HCT116 (cell line): ENCODE measurements around the gene DHX58. TPM values are rescaled to one million over a fixed set of nuclear protein-coding genes. Genes with fewer than 3 reads are reported as not detected.

Experiments
- ATAC-seq: fragments of 200-7000 bp; cut with Tn5 transposase; 2 replicates; pipeline ENCODE4 v1.9.1; 2020; ENCODE audit warnings: mild to moderate bottlenecking, moderate library complexity
- BruUV-seq: library from RNA; stranded (reverse); fragments of 400-500 nt; replicated peaks from 2 replicates; lab custom pipeline; 2021; lab: Mats Ljungman, UMichigan
- CTCF ChIA-PET: fragments of 300-600 bp; sonication (Branson Sonifier 250); formaldehyde crosslinking; loops from one replicate; lab custom pipeline; 2021; ENCODE audit warnings: antibody characterized with exemption; lab: Charles Lee
- POLR2A ChIA-PET: fragments of 300-600, 350-600 bp; sonication (Branson Sonifier 250); formaldehyde crosslinking; loops from one replicate; lab custom pipeline; 2021; ENCODE audit warnings: antibody characterized with exemption; lab: Charles Lee
- RAD21 ChIA-PET, 2 experiments: fragments of 300-600 bp; sonication (Branson Sonifier 250); formaldehyde crosslinking; loops; one replicate each; lab custom pipeline; 2023; ENCODE audit warnings: low total read pairs in 2 of 2; ENCODE audit not compliant: uncharacterized antibody in 2 of 2, unreplicated experiment in 2 of 2, low non-redundant PET in 1 of 2; lab: Charles Lee
- DNase-seq: peaks from one replicate; pipeline ENCODE4 v3.0.0-alpha.2; 2010; ENCODE audit warnings: low read depth, low spot score
- H2AFZ ChIP-seq: fragments of 200-600 bp; shearing (Covaris generic), sonication (generic); 2 replicates; pipeline ENCODE4 v1.6.1; 2017; ENCODE audit warnings: low read depth, mixed run types, mixed read lengths, antibody characterized with exemption, low read length; ENCODE audit not compliant: poor library complexity, severe bottlenecking
- H3K27ac ChIP-seq: 2 replicates; pipeline ENCODE4 v1.5.1; 2012; ENCODE audit warnings: low read depth, low read length
- H3K27me3 ChIP-seq: fragments of 200-600 bp; sonication (generic); 2 replicates; pipeline ENCODE4 v1.6.1; 2016; ENCODE audit warnings: mixed run types, low read length, mixed read lengths; ENCODE audit not compliant: insufficient read depth
- H3K36me3 ChIP-seq, 2 experiments: fragments of 200-500 bp in 1 of 2; fragments of 200-600 bp in 1 of 2; sonication (Bioruptor generic) in 1 of 2; sonication (generic) in 1 of 2; 2 replicates each; pipeline versions ENCODE4 v1.5.1 to v1.6.1; 2014 to 2016; ENCODE audit warnings: low read length in 2 of 2, inconsistent platforms in 1 of 2, mixed read lengths in 1 of 2, mixed run types in 1 of 2; ENCODE audit not compliant: insufficient read depth in 2 of 2, control insufficient read depth in 1 of 2
- H3K4me1 ChIP-seq, 2 experiments: fragments of 200-600 bp in 1 of 2; sonication (generic) in 1 of 2; 2 replicates each; pipeline versions ENCODE4 v1.5.1 to v1.6.1; 2012 to 2017; ENCODE audit warnings: low read length in 2 of 2, inconsistent platforms in 1 of 2, mild to moderate bottlenecking in 1 of 2, mixed read lengths in 1 of 2, mixed run types in 1 of 2, moderate library complexity in 1 of 2; ENCODE audit not compliant: insufficient read depth in 2 of 2, control insufficient read depth in 1 of 2
- H3K4me2 ChIP-seq: fragments of 200-600 bp; sonication (generic); 2 replicates; pipeline ENCODE4 v1.6.1; 2017; ENCODE audit warnings: mixed run types, low read length, mixed read lengths
- H3K4me3 ChIP-seq, 2 experiments: fragments of 200-600 bp in 1 of 2; sonication (generic) in 1 of 2; replicated peaks in 1 of 2; 2 replicates each; pipeline ENCODE4 v1.5.1; 2011 to 2016; ENCODE audit warnings: low read length in 2 of 2, control low read depth in 1 of 2, low read depth in 1 of 2, mild to moderate bottlenecking in 1 of 2, mixed read lengths in 1 of 2, mixed run types in 1 of 2
- H3K79me2 ChIP-seq: fragments of 200-600 bp; sonication (generic); 2 replicates; pipeline ENCODE4 v1.6.1; 2017; ENCODE audit warnings: mild to moderate bottlenecking, mixed run types, low read length, moderate library complexity, mixed read lengths; ENCODE audit not compliant: insufficient read depth
- H3K9ac ChIP-seq: fragments of 200-600 bp; sonication (generic); 2 replicates; pipeline ENCODE4 v1.6.1; 2016; ENCODE audit warnings: low read length, mixed read lengths
- H3K9me2 ChIP-seq: fragments of 200-600 bp; sonication (generic), shearing (Covaris generic); 2 replicates; pipeline ENCODE4 v1.6.1; 2017; ENCODE audit warnings: mixed run types, mild to moderate bottlenecking, moderate library complexity; ENCODE audit not compliant: insufficient read depth
- H3K9me3 ChIP-seq, 2 experiments: fragments of 200-500 bp in 1 of 2; fragments of 200-600 bp in 1 of 2; sonication (Bioruptor generic) in 1 of 2; sonication (generic) in 1 of 2; 2 replicates each; pipeline ENCODE4 v1.6.1; 2014 to 2017; ENCODE audit warnings: low read length in 2 of 2, mixed read lengths in 2 of 2, inconsistent platforms in 1 of 2, low read depth in 1 of 2, mild to moderate bottlenecking in 1 of 2, mixed run types in 1 of 2, moderate library complexity in 1 of 2; ENCODE audit not compliant: control insufficient read depth in 1 of 2, insufficient read depth in 1 of 2
- H4K20me1 ChIP-seq: fragments of 200-600 bp; sonication (generic), shearing (Covaris generic); 2 replicates; pipeline ENCODE4 v1.6.1; 2017; ENCODE audit warnings: mixed run types, mild to moderate bottlenecking, moderate library complexity; ENCODE audit not compliant: insufficient read depth
- ATF3 ChIP-seq: IDR thresholded peaks from 2 replicates; pipeline ENCODE4 v1.6.1; 2012
- CEBPB ChIP-seq: IDR thresholded peaks from 2 replicates; pipeline ENCODE4 v1.6.1; 2012; ENCODE audit warnings: low read depth
- ELF1 ChIP-seq: IDR thresholded peaks from 2 replicates; pipeline ENCODE4 v1.6.1; 2012; ENCODE audit warnings: low read depth, borderline replicate concordance
- EZH2 ChIP-seq: fragments of 200-600 bp; sonication (generic); IDR thresholded peaks from 2 replicates; pipeline ENCODE4 v1.6.1; 2017; ENCODE audit warnings: antibody characterized with exemption, mixed run types
- EZH2phosphoT487 ChIP-seq: fragments of 200-600 bp; IDR thresholded peaks from 2 replicates; pipeline ENCODE4 v1.6.1; 2018; ENCODE audit warnings: antibody characterized with exemption, borderline replicate concordance
- FOSL1 ChIP-seq: IDR thresholded peaks from 2 replicates; pipeline ENCODE4 v1.6.1; 2012; ENCODE audit warnings: low read depth
- JUND ChIP-seq: IDR thresholded peaks from 2 replicates; pipeline ENCODE4 v1.6.1; 2012
- POLR2A ChIP-seq: IDR thresholded peaks from 2 replicates; pipeline ENCODE4 v1.7.0; 2011; ENCODE audit warnings: borderline replicate concordance; ENCODE audit not compliant: insufficient read depth, insufficient read length; ENCODE audit errors: extremely low read depth
- RAD21 ChIP-seq: IDR thresholded peaks from 2 replicates; pipeline ENCODE4 v1.6.1; 2012; ENCODE audit warnings: low read depth, mild to moderate bottlenecking
- SIN3A ChIP-seq: IDR thresholded peaks from 2 replicates; pipeline ENCODE4 v1.6.1; 2012; ENCODE audit warnings: low read depth
- TCF7L2 ChIP-seq: IDR thresholded peaks from 2 replicates; pipeline ENCODE4 v1.7.0; 2011; ENCODE audit warnings: borderline replicate concordance, inconsistent platforms; ENCODE audit not compliant: insufficient read depth, insufficient read length; ENCODE audit errors: extremely low read depth
- YY1 ChIP-seq: IDR thresholded peaks from 2 replicates; pipeline ENCODE4 v1.6.1; 2011; ENCODE audit warnings: low read length, low read depth, moderate library complexity, mild to moderate bottlenecking; ENCODE audit not compliant: insufficient replicate concordance; ENCODE audit errors: extremely low read depth
- ZBTB33 ChIP-seq: IDR thresholded peaks from 2 replicates; pipeline ENCODE4 v1.6.1; 2011; ENCODE audit warnings: mild to moderate bottlenecking, low read length, moderate library complexity; ENCODE audit not compliant: insufficient replicate concordance; ENCODE audit errors: extremely low read depth
- ZFX ChIP-seq: fragments of 450-650 bp; IDR thresholded peaks from 2 replicates; pipeline ENCODE4 v1.6.1; 2017
- ZNF274 ChIP-seq: fragments of 200-500 bp; sonication (Bioruptor generic); IDR thresholded peaks from 2 replicates; pipeline ENCODE4 v1.6.1; 2014; ENCODE audit warnings: mild to moderate bottlenecking, low read depth, low read length, inconsistent platforms
- intact Hi-C: fragments of 100-400 bp; cut with micrococcal nuclease; formaldehyde crosslinking; loops from 2 replicates; pipeline ENCODE4 v1.10.0; 2022
- total RNA-seq: library from RNA; stranded (reverse); gene quantifications from one replicate; pipeline ENCODE4 v1.2.1, GENCODE V29; 2021; ENCODE audit not compliant: unreplicated experiment
- TF ChIP-seq, protein P1 (sequence below), 3 experiments: fragments of 200-600 bp in 1 of 3; sonication (generic) in 1 of 3; IDR thresholded peaks in 2 of 3; conservative IDR thresholded peaks in 1 of 3; 2 replicates each; pipeline ENCODE4 v1.5.1; 2012 to 2017; ENCODE audit warnings: low read depth in 2 of 3, low read length in 2 of 3, antibody characterized with exemption in 1 of 3, borderline replicate concordance in 1 of 3, control low read depth in 1 of 3, mild to moderate bottlenecking in 1 of 3, mixed read lengths in 1 of 3, mixed run types in 1 of 3, moderate library complexity in 1 of 3; ENCODE audit not compliant: insufficient read depth in 1 of 3

DHX58 gene
- total RNA-seq, 1 experiment from 2014 or later, result 1.2 TPM

DNA sequence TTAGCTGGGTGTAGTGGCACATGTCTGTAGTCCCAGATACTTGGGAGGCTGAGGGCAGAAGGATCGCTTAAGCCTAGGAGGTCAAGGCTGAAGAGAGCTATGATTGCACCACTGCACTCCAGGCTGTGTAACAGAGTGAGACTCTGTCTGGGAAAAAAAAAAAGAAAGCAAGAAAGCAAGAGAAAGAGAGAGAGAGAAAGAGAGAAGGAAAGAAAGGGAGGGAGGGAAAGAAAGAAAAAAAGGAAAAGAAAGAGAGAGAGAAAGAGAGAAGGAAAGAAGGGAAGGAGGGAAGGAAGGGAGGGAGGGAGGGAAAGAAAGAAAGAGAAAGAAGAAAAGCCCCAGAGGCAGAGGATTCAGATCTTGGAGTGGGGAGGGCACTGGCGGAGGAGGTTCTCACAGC is 6.5 kb downstream of the DHX58 start:
- CTCF ChIA-PET, result no interaction called here
- no TSS peak for BruUV-seq

GRCh38 chr17:42104264-42104663 is 8.2 kb downstream of the DHX58 start:
- Histone ChIP-seq H3K4me3 (no peak overlapping the region), H3K27me3 (no peaks in the 10 kb centered on the region), H3K9ac (no peak overlapping the region), H3K4me1 (peaks cover 7 to 24% of the 10 kb centered on the region in 2 experiments; a peak in 3 of 4 replicates), H3K9me2 (no peaks in the 10 kb centered on the region), H3K79me2 (no peaks in the 10 kb centered on the region), H3K4me2 (no peak overlapping the region), H3K27ac (no peak overlapping the region), H3K9me3 (no peaks in the 10 kb centered on the region), H4K20me1 (no peaks in the 10 kb centered on the region), H3K36me3 (no peaks in the 10 kb centered on the region), H2AFZ (no peak overlapping the region)
- intact Hi-C loops, result loop anchor here (5.0 kb wide), 1 partner anchor 142 kb away; no protein-coding TSS in a partner anchor
- DNase-seq, result no peak
- ATAC-seq, result no peak
- ChIA-PET POLR2A (no interaction called here), CTCF (interaction anchor here (1.3 to 1.8 kb wide), 3 partner anchors 11 to 85 kb away, joined by 3 to 5 read pairs (median 4); partner anchors contain the start of gene NKIRAS2), RAD21 (no interaction called here)
- BruUV-seq, result no TSS peak
- TF ChIP-seq JUND (no peak), RAD21 (no peak), EZH2 (no peak), SIN3A (no peak), FOSL1 (no peak), ZBTB33 (no peak), POLR2A (no peak), TCF7L2 (no peak), ATF3 (no peak), ELF1 (no peak), ZNF274 (no peak), EZH2phosphoT487 (no peak)
- TF ChIP-seq, protein P1, sequence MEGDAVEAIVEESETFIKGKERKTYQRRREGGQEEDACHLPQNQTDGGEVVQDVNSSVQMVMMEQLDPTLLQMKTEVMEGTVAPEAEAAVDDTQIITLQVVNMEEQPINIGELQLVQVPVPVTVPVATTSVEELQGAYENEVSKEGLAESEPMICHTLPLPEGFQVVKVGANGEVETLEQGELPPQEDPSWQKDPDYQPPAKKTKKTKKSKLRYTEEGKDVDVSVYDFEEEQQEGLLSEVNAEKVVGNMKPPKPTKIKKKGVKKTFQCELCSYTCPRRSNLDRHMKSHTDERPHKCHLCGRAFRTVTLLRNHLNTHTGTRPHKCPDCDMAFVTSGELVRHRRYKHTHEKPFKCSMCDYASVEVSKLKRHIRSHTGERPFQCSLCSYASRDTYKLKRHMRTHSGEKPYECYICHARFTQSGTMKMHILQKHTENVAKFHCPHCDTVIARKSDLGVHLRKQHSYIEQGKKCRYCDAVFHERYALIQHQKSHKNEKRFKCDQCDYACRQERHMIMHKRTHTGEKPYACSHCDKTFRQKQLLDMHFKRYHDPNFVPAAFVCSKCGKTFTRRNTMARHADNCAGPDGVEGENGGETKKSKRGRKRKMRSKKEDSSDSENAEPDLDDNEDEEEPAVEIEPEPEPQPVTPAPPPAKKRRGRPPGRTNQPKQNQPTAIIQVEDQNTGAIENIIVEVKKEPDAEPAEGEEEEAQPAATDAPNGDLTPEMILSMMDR (IDR thresholded peaks at IDR 0.05 in 2 of 3, conservative IDR thresholded peaks at IDR 0.05 in 1 of 3; ENCODE audit: borderline replicate concordance in 1 of 3, insufficient read depth in 1 of 3, low read depth in 2 of 3, low read length in 2 of 3), result no peak

More for the DNA sequence above, 6.5 kb downstream of the DHX58 start:
- H3K9ac ChIP-seq, result no peak overlapping the region
- no peaks in the 10 kb centered on the region for H3K27me3 ChIP-seq
- DNase-seq, result no peak
- H3K79me2 ChIP-seq, result no peaks in the 10 kb centered on the region
- no peak overlapping the region for H2AFZ ChIP-seq
- ChIA-PET RAD21 (no interaction called here), POLR2A (no interaction called here)
- ATAC-seq, result no peak
- H3K9me2 ChIP-seq, result no peaks in the 10 kb centered on the region
- H3K9me3 ChIP-seq, result no peaks in the 10 kb centered on the region
- TF ChIP-seq ATF3 (no peak), ZFX (no peak), CEBPB (no peak), FOSL1 (no peak), YY1 (no peak)
- H3K4me2 ChIP-seq, result no peak overlapping the region
- no peaks in the 10 kb centered on the region for H3K36me3 ChIP-seq
- no peak overlapping the region for H3K27ac ChIP-seq
- H4K20me1 ChIP-seq, result no peaks in the 10 kb centered on the region
- H3K4me3 ChIP-seq, result no peak overlapping the region
- intact Hi-C loops, result no loop called here
- H3K4me1 ChIP-seq, result peaks cover 7 to 24% of the 10 kb centered on the region in 2 experiments; a peak in 3 of 4 replicates
